ENCODE data around the gene HAUS2.
"Not testable (repeated sequence)": the region's sequence is repeated elsewhere in the genome, so short reads cannot be mapped to it uniquely, and the experiment has no call there.

HAUS2 gene

GRCh38 chr15:42544853-42545629, 3.6 kb upstream of the HAUS2 start:
- no peak overlapping the region for H3K4me3 ChIP-seq (replicated peaks; ENCODE audit: low read depth, low read length)
- no peak for DNase-seq (ENCODE audit: low read depth)
- TF ChIP-seq CTCF (IDR thresholded peaks at IDR 0.05; ENCODE audit: low read length, missing control alignments) = no peak

DNA sequence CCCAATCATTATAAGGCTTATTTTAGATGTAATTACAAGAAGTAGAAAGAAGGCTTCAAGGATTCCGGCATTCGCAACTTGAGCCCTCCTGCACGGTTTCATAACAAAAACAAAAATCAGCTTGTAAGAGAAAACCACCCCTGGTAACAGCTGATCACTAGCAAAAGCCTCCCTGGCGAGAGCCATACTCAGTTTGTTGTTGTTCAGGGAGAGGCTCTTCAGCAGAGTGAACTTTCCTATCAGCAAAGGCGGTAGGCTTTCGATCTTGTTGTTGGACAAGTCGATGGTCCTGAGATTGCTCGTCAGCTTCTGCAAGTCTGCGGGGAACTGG, 755 bp upstream of the HAUS2 start:
- TF ChIP-seq CTCF (IDR thresholded peaks at IDR 0.05; ENCODE audit: low read length, missing control alignments) = no peak
- peak overlapping the region; percentile 99 for H3K4me3 ChIP-seq (replicated peaks; ENCODE audit: low read depth, low read length)
- peak; percentile 45 for DNase-seq (ENCODE audit: low read depth)

GRCh38 chr15:42549032-42549491, 424 bp downstream of the HAUS2 start:
- no peak for TF ChIP-seq CTCF (IDR thresholded peaks at IDR 0.05; ENCODE audit: low read length, missing control alignments)
- peak; percentile 35 for DNase-seq (ENCODE audit: low read depth)
- H3K4me3 ChIP-seq (replicated peaks; ENCODE audit: low read depth, low read length) = peak overlapping the region; percentile 99

DNA sequence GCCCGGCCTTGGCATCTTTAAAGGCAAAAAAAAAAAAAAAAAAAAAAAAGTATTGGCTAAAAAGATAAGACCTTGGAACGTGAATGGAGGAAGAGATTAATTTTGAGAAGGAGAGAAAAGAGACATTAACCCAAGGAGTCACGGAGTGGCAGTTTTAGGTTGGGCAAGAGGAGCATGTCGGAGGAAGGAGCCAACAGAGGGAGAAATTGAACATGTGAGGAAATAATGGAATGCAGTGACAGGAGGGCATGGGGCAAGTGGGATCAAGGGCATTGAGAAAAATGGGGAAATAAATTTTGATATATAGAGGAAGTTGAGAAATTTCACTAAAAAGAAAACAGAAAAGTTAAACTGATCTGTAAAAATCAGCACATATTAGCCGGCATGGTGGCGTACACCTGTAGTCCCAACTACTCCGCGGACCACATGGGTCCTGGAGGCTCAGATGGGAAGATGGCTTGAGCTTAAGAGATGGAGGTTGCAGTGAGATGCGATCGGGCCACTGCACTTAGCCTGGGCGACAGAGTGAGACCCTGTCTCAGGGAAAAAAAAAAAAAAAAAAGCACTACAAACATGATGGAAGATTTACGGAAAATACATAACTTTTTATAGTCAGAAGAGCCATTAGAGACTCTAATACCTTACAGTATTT, 1.2 kb downstream of the HAUS2 start:
- peak overlapping the region; percentile 99 for H3K4me3 ChIP-seq (replicated peaks; ENCODE audit: low read depth, low read length)
- no peak for TF ChIP-seq CTCF (IDR thresholded peaks at IDR 0.05; ENCODE audit: low read length, missing control alignments)
- no peak for DNase-seq (ENCODE audit: low read depth)

DNA sequence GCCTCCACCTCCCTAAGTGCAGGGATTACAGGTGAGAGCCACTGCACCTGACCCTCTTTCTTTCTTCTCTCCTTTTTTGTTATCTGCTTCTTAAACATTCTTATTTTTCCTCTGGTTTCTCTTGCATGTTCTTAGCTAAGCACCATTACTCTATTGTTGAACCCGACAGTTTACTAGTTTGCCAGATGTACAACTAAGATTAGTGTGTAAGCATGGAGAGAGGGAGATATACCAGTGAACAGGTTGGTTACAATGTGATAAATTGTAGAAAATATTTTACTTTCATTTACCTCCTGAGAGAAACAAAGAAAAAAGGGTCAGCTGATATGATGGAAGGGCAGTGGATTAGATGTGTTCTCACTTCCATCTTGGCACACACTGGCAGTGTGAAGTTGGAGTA, 4.9 kb downstream of the HAUS2 start:
- TF ChIP-seq CTCF (IDR thresholded peaks at IDR 0.05; ENCODE audit: low read length, missing control alignments) = no peak
- no peak for DNase-seq (ENCODE audit: low read depth)
- H3K4me3 ChIP-seq (replicated peaks; ENCODE audit: low read depth, low read length) = no peak overlapping the region

GRCh38 chr15:42556550-42557207, 8.0 kb downstream of the HAUS2 start:
- not testable (repeated sequence) for DNase-seq (ENCODE audit: low read depth); H3K4me3 ChIP-seq (replicated peaks; ENCODE audit: low read depth, low read length)

- TF ChIP-seq CTCF (IDR thresholded peaks at IDR 0.05; ENCODE audit: low read length, missing control alignments) = no peak
- DNase-seq (ENCODE audit: low read depth) = no peak
- no peak overlapping the region for H3K4me3 ChIP-seq (replicated peaks; ENCODE audit: low read depth, low read length)
Observed at GRCh38 chr15:42558739-42559138, 10.1 kb downstream of the HAUS2 start.
